ENCODE measurements around the gene YIF1A. TPM values are rescaled to one million over a fixed set of nuclear protein-coding genes. Genes with fewer than 3 reads are reported as not detected.

The YIF1A gene
- total RNA-seq, 1 donor from 2014 or later, result 74.0 TPM

GRCh38 chr11:66331542-66332370 is 42.8 kb upstream of the YIF1A start:
- no peak for TF ChIP-seq CTCF (IDR thresholded peaks at IDR 0.05; ENCODE audit: unreplicated experiment)
- no peak overlapping the region for H3K27ac Mint-ChIP-seq
- no peaks in the 10 kb centered on the region for H3K9me3 Mint-ChIP-seq
- no peak for DNase-seq (ENCODE audit: low spot score in 2 of 2, unreplicated experiment in 2 of 2)
- no peaks in the 10 kb centered on the region for H3K36me3 Mint-ChIP-seq
- H3K27me3 Mint-ChIP-seq (ENCODE audit: low read depth), result peaks cover 7% of the 10 kb centered on the region
- H3K4me1 Mint-ChIP-seq, result peaks cover 28% of the 10 kb centered on the region
- H3K4me3 Mint-ChIP-seq, result no peak overlapping the region

GRCh38 chr11:66330931-66331330 is 42.0 kb upstream of the YIF1A start:
- Mint-ChIP-seq H3K9me3 (no peaks in the 10 kb centered on the region), H3K27me3 (ENCODE audit: low read depth) (peaks cover 3% of the 10 kb centered on the region), H3K4me1 (peaks cover 27% of the 10 kb centered on the region), H3K4me3 (no peak overlapping the region), H3K36me3 (no peaks in the 10 kb centered on the region), H3K27ac (no peak overlapping the region)
- DNase-seq (ENCODE audit: low spot score in 2 of 2, unreplicated experiment in 2 of 2), result no peak
- TF ChIP-seq CTCF (IDR thresholded peaks at IDR 0.05; ENCODE audit: unreplicated experiment), result no peak

- Mint-ChIP-seq H3K36me3 (no peaks in the 10 kb centered on the region), H3K4me3 (no peak overlapping the region), H3K9me3 (no peaks in the 10 kb centered on the region), H3K27me3 (ENCODE audit: low read depth) (no peaks in the 10 kb centered on the region), H3K4me1 (peaks cover 38% of the 10 kb centered on the region), H3K27ac (no peak overlapping the region)
- TF ChIP-seq CTCF (IDR thresholded peaks at IDR 0.05; ENCODE audit: unreplicated experiment), result no peak
- no peak for DNase-seq (ENCODE audit: low spot score in 2 of 2, unreplicated experiment in 2 of 2)
Observed at GRCh38 chr11:66329165-66329673, 40.3 kb upstream of the YIF1A start.

GRCh38 chr11:66328302-66329144 is 39.6 kb upstream of the YIF1A start:
- Mint-ChIP-seq H3K9me3 (no peaks in the 10 kb centered on the region), H3K27ac (peak overlapping the region; percentile 73), H3K27me3 (ENCODE audit: low read depth) (no peaks in the 10 kb centered on the region), H3K4me3 (peak overlapping the region; percentile 17), H3K4me1 (peaks cover 40% of the 10 kb centered on the region), H3K36me3 (no peaks in the 10 kb centered on the region)
- DNase-seq (ENCODE audit: low spot score in 2 of 2, unreplicated experiment in 2 of 2), result peak; percentile 64 to 86
- TF ChIP-seq CTCF (IDR thresholded peaks at IDR 0.05; ENCODE audit: unreplicated experiment), result peak; percentile 98

- H3K4me1 Mint-ChIP-seq, result peaks cover 40% of the 10 kb centered on the region
- no peak for TF ChIP-seq CTCF (IDR thresholded peaks at IDR 0.05; ENCODE audit: unreplicated experiment)
- no peak overlapping the region for H3K4me3 Mint-ChIP-seq
- no peaks in the 10 kb centered on the region for H3K36me3 Mint-ChIP-seq
- H3K27ac Mint-ChIP-seq, result peak overlapping the region; percentile 73
- no peaks in the 10 kb centered on the region for H3K9me3 Mint-ChIP-seq
- H3K27me3 Mint-ChIP-seq (ENCODE audit: low read depth), result no peaks in the 10 kb centered on the region
- no peak for DNase-seq (ENCODE audit: low spot score in 2 of 2, unreplicated experiment in 2 of 2)
Observed at GRCh38 chr11:66328031-66328301, 39.0 kb upstream of the YIF1A start.
